K562 (cell line): ENCODE results near the gene ANOS1. TPM values are rescaled to one million over a fixed set of nuclear protein-coding genes. Genes with fewer than 3 reads are reported as not detected.

Experiments
- ATAC-seq: fragments of 200-7000 bp; cut with Tn5 transposase; 3 replicates; pipeline ENCODE4 v1.9.1; 2020; ENCODE audit warnings: moderate library complexity
- BruUV-seq: library from RNA; stranded (reverse); fragments of 400-500 nt; replicated peaks from 2 replicates; lab custom pipeline; 2021; lab: Mats Ljungman, UMichigan
- CTCF ChIA-PET: fragments of 300-600 bp; formaldehyde crosslinking; extraction: SDS; loops from one replicate; lab custom pipeline; 2021; ENCODE audit warnings: low intra/inter-chr PET ratio; lab: Yijun Ruan, JAX
- POLR2A ChIA-PET: fragments of 300-600, 350-650 bp; sonication (Branson Sonifier 250); formaldehyde crosslinking; extraction: SDS; loops from one replicate; lab custom pipeline; 2021; ENCODE audit warnings: antibody characterized with exemption, inconsistent platforms; lab: Yijun Ruan, JAX
- DNase-seq, 4 experiments: peaks; one replicate each; pipeline versions ENCODE4 v3.0.0 to v3.0.0-alpha.2; 2011 to 2018; ENCODE audit warnings: low spot score in 3 of 4, mixed read lengths in 3 of 4; ENCODE audit errors: extremely low read depth in 1 of 4
- FAIRE-seq: peaks from 2 replicates; lab custom pipeline; 2011; peaks lifted over from hg19 to GRCh38; lab: Jason Lieb, UNC
- H2AFZ ChIP-seq: 2 replicates; pipeline ENCODE4 v1.6.0; 2011; ENCODE audit warnings: low read depth, low read length, control low read depth, inconsistent platforms
- H3K27ac ChIP-seq: fragments of 200-600 bp; 3 replicates; pipeline ENCODE4 v1.8.0; 2011; ENCODE audit warnings: low read depth, mild to moderate bottlenecking, control low read depth, inconsistent platforms, low read length, moderate library complexity, mixed read lengths; ENCODE audit errors: extremely low read depth
- H3K27me3 ChIP-seq, 2 experiments: fragments of 300-600 bp in 1 of 2; 2 replicates in 1 of 2; 3 replicates in 1 of 2; pipeline versions ENCODE4 v1.6.0 to v1.8.0; 2011; ENCODE audit warnings: inconsistent platforms in 2 of 2, low read length in 2 of 2, mild to moderate bottlenecking in 1 of 2, mixed read lengths in 1 of 2, moderate library complexity in 1 of 2; ENCODE audit not compliant: control insufficient read depth in 2 of 2, insufficient read depth in 2 of 2
- H3K36me3 ChIP-seq: fragments of 300-600 bp; 3 replicates; pipeline ENCODE4 v1.8.0; 2011; ENCODE audit warnings: mild to moderate bottlenecking, low read length, inconsistent platforms; ENCODE audit not compliant: control insufficient read depth, insufficient read depth
- H3K4me1 ChIP-seq, 2 experiments: fragments of 200-600 bp in 1 of 2; replicated peaks in 1 of 2; 2 replicates in 1 of 2; 3 replicates in 1 of 2; pipeline versions ENCODE4 v1.5.1 to v1.8.0; 2011; ENCODE audit warnings: inconsistent platforms in 2 of 2, low read length in 2 of 2, mild to moderate bottlenecking in 1 of 2, mixed read lengths in 1 of 2, moderate library complexity in 1 of 2; ENCODE audit not compliant: control insufficient read depth in 2 of 2, insufficient read depth in 2 of 2
- H3K4me2 ChIP-seq: 2 replicates; pipeline ENCODE4 v1.6.1; 2011; ENCODE audit warnings: low read length, control low read depth, inconsistent platforms, mixed read lengths; ENCODE audit not compliant: insufficient read depth
- H3K4me3 ChIP-seq: fragments of 200-600 bp; sonication (generic), shearing (Covaris generic); 2 replicates; pipeline ENCODE4 v1.5.1; 2016; ENCODE audit warnings: control low read depth, inconsistent platforms
- H3K79me2 ChIP-seq: fragments of 200-600 bp; 3 replicates; pipeline ENCODE4 v1.8.0; 2011; ENCODE audit warnings: low read length, inconsistent platforms; ENCODE audit not compliant: control insufficient read depth, insufficient read depth
- H3K9ac ChIP-seq, 2 experiments: 2 replicates each; pipeline versions ENCODE4 v1.6.0 to v1.6.1; 2011; ENCODE audit warnings: low read depth in 2 of 2, low read length in 2 of 2, control low read depth in 1 of 2, inconsistent platforms in 1 of 2, mild to moderate bottlenecking in 1 of 2, mixed read lengths in 1 of 2; ENCODE audit not compliant: insufficient read depth in 1 of 2
- H3K9me1 ChIP-seq: one replicate; pipeline ENCODE4 v1.6.0; 2011; ENCODE audit warnings: inconsistent platforms, mild to moderate bottlenecking, low read length, moderate library complexity; ENCODE audit not compliant: control insufficient read depth, insufficient read depth
- H3K9me3 ChIP-seq: replicated peaks from 2 replicates; pipeline ENCODE4 v1.5.1; 2011; ENCODE audit warnings: low read depth, low read length, inconsistent platforms; ENCODE audit not compliant: control insufficient read depth, insufficient read depth
- H4K20me1 ChIP-seq: replicated peaks from 2 replicates; pipeline ENCODE4 v1.6.1; 2011; ENCODE audit warnings: low read length, inconsistent platforms, mixed read lengths; ENCODE audit not compliant: control insufficient read depth, insufficient read depth
- HMG20A ChIP-seq: fragments of 450-650 bp; formaldehyde crosslinking; conservative IDR thresholded peaks from 2 replicates; pipeline ENCODE4 v1.4.0; 2020; ENCODE audit warnings: mild to moderate bottlenecking, mixed read lengths
- MEIS2 ChIP-seq: fragments of 450-650 bp; IDR thresholded peaks from 2 replicates; pipeline ENCODE4 v1.6.1; 2014; ENCODE audit warnings: mild to moderate bottlenecking; ENCODE audit not compliant: partially characterized antibody
- NCOA4 ChIP-seq: fragments of 450-650 bp; IDR thresholded peaks from 2 replicates; pipeline ENCODE4 v1.6.1; 2018; ENCODE audit warnings: mild to moderate bottlenecking; ENCODE audit not compliant: partially characterized antibody
- RBM14 ChIP-seq: fragments of 200-400 bp; formaldehyde crosslinking; IDR thresholded peaks from 2 replicates; pipeline ENCODE4 v1.6.1; 2018; ENCODE audit warnings: low read depth, mild to moderate bottlenecking, low read length, moderate library complexity, borderline replicate concordance; ENCODE audit not compliant: insufficient read depth
- SNRNP70 ChIP-seq: fragments of 200-400 bp; formaldehyde crosslinking; optimal IDR thresholded peaks from 2 replicates; pipeline ENCODE3; 2017; ENCODE audit warnings: low read depth, low read length
- SREBF2 ChIP-seq: sonication (generic); formaldehyde crosslinking; IDR thresholded peaks from 2 replicates; pipeline ENCODE4 v1.4.0; 2020; ENCODE audit warnings: mild to moderate bottlenecking, missing genetic modification reagents
- ZFP36 ChIP-seq: fragments of 150-350 bp; IDR thresholded peaks from 2 replicates; pipeline ENCODE4 v1.6.1; 2018; ENCODE audit warnings: low read length, low read depth; ENCODE audit not compliant: partially characterized antibody
- WGBS: fragments of 100-300 bp; shearing (Covaris generic); methylation state at CpG from one replicate; pipeline ENCODE4 v1.1.6; 2016; ENCODE audit warnings: low coverage, mixed read lengths; ENCODE audit not compliant: insufficient coverage; ENCODE audit errors: missing lambda C conversion rate; 5-methylcytosine and 5-hydroxymethylcytosine counted together
- in situ Hi-C: fragments of 300-500 bp; cut with MboI; formaldehyde crosslinking; loops from 4 replicates; pipeline ENCODE4 v1.15.0; 2018; ENCODE audit warnings: inconsistent platforms, mixed read lengths
- intact Hi-C: fragments of 100-400 bp; cut with micrococcal nuclease; formaldehyde crosslinking; loops from 2 replicates; pipeline ENCODE4 v1.14.2; 2022
- polyA plus RNA-seq, 8 experiments: library from polyadenylated mRNA; depleted of rRNA in 4 of 8; stranded (reverse) in 5 of 8; unstranded in 3 of 8; fragments of >200 nt; fragmentation: Nextera tagmentation in 2 of 8; fragmentation: Illumina TruSeq in 1 of 8; extraction: Ambion mirVana in 2 of 8; extraction: Trizol in 1 of 8; gene quantifications; 2 replicates each; pipeline versions ENCODE4 v1.2.1 to v1.2.3, GENCODE V29; 2011 to 2014; ENCODE audit warnings: inconsistent platforms in 1 of 8, missing spikeins in 1 of 8
- total RNA-seq, 7 experiments: library from RNA; depleted of rRNA in 6 of 7; stranded (reverse); fragments of >200 nt in 6 of 7; fragmentation: Illumina TruSeq in 2 of 7; extraction: Trizol in 2 of 7; gene quantifications; 2 replicates each; pipeline versions ENCODE4 v1.2.1 to v1.2.3, GENCODE V29; 2011 to 2021; ENCODE audit warnings: low replicate concordance in 1 of 7
- TF ChIP-seq, protein P1 (sequence below): fragments of 250-450 bp; sonication (Bioruptor Pico); IDR thresholded peaks from 2 replicates; pipeline ENCODE4 v1.9.0; 2021; ENCODE audit warnings: mild to moderate bottlenecking
- TF ChIP-seq, protein P2 (sequence below): fragments of 450-650 bp; formaldehyde crosslinking; conservative IDR thresholded peaks from 2 replicates; pipeline ENCODE4 v1.4.0; 2022; ENCODE audit warnings: mild to moderate bottlenecking, missing genetic modification characterization
- TF ChIP-seq, protein P3 (sequence below): fragments of 450-650 bp; formaldehyde crosslinking; IDR thresholded peaks from 2 replicates; pipeline ENCODE4 v1.4.0; 2020; ENCODE audit warnings: mild to moderate bottlenecking, moderate library complexity
- TF ChIP-seq, protein P4 (sequence below): fragments of 450-650 bp; conservative IDR thresholded peaks from 2 replicates; pipeline ENCODE4 v1.6.1; 2016; ENCODE audit warnings: missing genetic modification characterization, low read depth, mild to moderate bottlenecking, missing compliant biosample characterization, moderate library complexity
- TF ChIP-seq, protein P5 (sequence below): sonication (generic); formaldehyde crosslinking; IDR thresholded peaks from 2 replicates; pipeline ENCODE4 v1.8.1; 2023; ENCODE audit warnings: mild to moderate bottlenecking, missing genetic modification reagents

The ANOS1 gene
- total and polyA plus RNA-seq, 9 of the 15 experiments (the other 6 are each of a cell fraction or from before 2014, with no cell fraction given): 0.04 TPM; not detected in 8

DNA sequence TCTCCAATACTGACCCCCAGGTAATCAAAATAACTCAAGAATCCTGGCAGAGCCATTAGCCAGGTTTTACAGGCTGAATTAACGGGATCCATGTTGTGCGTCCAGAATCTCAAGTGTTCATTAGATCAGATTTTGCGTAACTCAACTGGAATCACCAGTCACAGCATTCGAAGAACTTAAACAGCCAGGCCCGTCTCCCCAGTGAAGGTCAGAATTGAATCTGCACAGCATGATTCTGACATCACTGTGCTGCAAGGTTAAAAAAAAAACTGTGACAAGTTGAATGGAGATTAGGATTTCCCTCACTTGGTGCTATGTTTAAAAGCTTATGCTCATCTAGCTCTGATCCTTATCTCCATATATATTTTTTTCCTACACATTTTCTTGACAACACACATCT, 96.1 kb downstream of the ANOS1 start:
- intact Hi-C loops (no loop called here), in situ Hi-C loops (no loop called here)
- Histone ChIP-seq H3K9me1 (no peaks in the 10 kb centered on the region), H3K4me3 (no peak overlapping the region), H3K4me2 (no peak overlapping the region), H3K4me1 (no peaks in the 10 kb centered on the region), H3K9ac (no peak overlapping the region), H2AFZ (no peak overlapping the region), H4K20me1 (no peaks in the 10 kb centered on the region), H3K36me3 (no peaks in the 10 kb centered on the region), H3K79me2 (no peaks in the 10 kb centered on the region), H3K27ac (no peak overlapping the region), H3K9me3 (no peaks in the 10 kb centered on the region), H3K27me3 (no peaks in the 10 kb centered on the region)
- TF ChIP-seq SNRNP70: no peak
- no peak for TF ChIP-seq SREBF2 (CRISPR knock-in tag)
- no peak for TF ChIP-seq RBM14
- no peak for TF ChIP-seq HMG20A (CRISPR knock-in tag)
- no peak for TF ChIP-seq NCOA4
- TF ChIP-seq, protein P1, sequence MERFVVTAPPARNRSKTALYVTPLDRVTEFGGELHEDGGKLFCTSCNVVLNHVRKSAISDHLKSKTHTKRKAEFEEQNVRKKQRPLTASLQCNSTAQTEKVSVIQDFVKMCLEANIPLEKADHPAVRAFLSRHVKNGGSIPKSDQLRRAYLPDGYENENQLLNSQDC: no peak
- TF ChIP-seq, protein P2, sequence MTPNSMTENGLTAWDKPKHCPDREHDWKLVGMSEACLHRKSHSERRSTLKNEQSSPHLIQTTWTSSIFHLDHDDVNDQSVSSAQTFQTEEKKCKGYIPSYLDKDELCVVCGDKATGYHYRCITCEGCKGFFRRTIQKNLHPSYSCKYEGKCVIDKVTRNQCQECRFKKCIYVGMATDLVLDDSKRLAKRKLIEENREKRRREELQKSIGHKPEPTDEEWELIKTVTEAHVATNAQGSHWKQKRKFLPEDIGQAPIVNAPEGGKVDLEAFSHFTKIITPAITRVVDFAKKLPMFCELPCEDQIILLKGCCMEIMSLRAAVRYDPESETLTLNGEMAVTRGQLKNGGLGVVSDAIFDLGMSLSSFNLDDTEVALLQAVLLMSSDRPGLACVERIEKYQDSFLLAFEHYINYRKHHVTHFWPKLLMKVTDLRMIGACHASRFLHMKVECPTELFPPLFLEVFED (CRISPR knock-in tag): no peak
- no peak for TF ChIP-seq MEIS2
- TF ChIP-seq, protein P3, sequence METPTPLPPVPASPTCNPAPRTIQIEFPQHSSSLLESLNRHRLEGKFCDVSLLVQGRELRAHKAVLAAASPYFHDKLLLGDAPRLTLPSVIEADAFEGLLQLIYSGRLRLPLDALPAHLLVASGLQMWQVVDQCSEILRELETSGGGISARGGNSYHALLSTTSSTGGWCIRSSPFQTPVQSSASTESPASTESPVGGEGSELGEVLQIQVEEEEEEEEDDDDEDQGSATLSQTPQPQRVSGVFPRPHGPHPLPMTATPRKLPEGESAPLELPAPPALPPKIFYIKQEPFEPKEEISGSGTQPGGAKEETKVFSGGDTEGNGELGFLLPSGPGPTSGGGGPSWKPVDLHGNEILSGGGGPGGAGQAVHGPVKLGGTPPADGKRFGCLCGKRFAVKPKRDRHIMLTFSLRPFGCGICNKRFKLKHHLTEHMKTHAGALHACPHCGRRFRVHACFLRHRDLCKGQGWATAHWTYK (CRISPR knock-in tag): no peak
- TF ChIP-seq, protein P4, sequence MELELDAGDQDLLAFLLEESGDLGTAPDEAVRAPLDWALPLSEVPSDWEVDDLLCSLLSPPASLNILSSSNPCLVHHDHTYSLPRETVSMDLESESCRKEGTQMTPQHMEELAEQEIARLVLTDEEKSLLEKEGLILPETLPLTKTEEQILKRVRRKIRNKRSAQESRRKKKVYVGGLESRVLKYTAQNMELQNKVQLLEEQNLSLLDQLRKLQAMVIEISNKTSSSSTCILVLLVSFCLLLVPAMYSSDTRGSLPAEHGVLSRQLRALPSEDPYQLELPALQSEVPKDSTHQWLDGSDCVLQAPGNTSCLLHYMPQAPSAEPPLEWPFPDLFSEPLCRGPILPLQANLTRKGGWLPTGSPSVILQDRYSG (tag): no peak
- TF ChIP-seq, protein P5, sequence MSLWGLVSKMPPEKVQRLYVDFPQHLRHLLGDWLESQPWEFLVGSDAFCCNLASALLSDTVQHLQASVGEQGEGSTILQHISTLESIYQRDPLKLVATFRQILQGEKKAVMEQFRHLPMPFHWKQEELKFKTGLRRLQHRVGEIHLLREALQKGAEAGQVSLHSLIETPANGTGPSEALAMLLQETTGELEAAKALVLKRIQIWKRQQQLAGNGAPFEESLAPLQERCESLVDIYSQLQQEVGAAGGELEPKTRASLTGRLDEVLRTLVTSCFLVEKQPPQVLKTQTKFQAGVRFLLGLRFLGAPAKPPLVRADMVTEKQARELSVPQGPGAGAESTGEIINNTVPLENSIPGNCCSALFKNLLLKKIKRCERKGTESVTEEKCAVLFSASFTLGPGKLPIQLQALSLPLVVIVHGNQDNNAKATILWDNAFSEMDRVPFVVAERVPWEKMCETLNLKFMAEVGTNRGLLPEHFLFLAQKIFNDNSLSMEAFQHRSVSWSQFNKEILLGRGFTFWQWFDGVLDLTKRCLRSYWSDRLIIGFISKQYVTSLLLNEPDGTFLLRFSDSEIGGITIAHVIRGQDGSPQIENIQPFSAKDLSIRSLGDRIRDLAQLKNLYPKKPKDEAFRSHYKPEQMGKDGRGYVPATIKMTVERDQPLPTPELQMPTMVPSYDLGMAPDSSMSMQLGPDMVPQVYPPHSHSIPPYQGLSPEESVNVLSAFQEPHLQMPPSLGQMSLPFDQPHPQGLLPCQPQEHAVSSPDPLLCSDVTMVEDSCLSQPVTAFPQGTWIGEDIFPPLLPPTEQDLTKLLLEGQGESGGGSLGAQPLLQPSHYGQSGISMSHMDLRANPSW (CRISPR knock-in tag): no peak
- no peak for TF ChIP-seq ZFP36
- no peak for ATAC-seq
- ChIA-PET POLR2A (no interaction called here), CTCF (no interaction called here)
- no peak for DNase-seq
- WGBS: 0% methylated on average over 5 of the region's 5 CpGs
- FAIRE-seq: no peak
- no TSS peak for BruUV-seq
